Inflammatory macrophage treated with lipopolysaccharide for 4 hours (primary cell): ENCODE measurements around the gene BCAR3.

Experiments
- DNase-seq: peaks from one replicate; pipeline ENCODE4 v3.0.0-alpha.2; 2020

BCAR3 gene

GRCh38 chr1:93681101-93681988, at the start of gene BCAR3:
BCAR3 (minus strand) TSS chr1:93681837; CDS start chr1:93674930, 6,907 bp downstream.
- peak; percentile 76 for DNase-seq

- no peak for DNase-seq
These were observed 49.0 kb upstream of the BCAR3 start for GRCh38 chr1:93730621-93731020.

GRCh38 chr1:93729906-93730305, 48.3 kb upstream of the BCAR3 start:
- no peak for DNase-seq

GRCh38 chr1:93729502-93729901, 47.9 kb upstream of the BCAR3 start:
- DNase-seq, result no peak

- DNase-seq, result no peak
These were observed 47.0 kb upstream of the BCAR3 start for GRCh38 chr1:93728480-93729131.

- DNase-seq, result no peak
These were observed 42.2 kb upstream of the BCAR3 start for GRCh38 chr1:93723733-93724270.

- no peak for DNase-seq
These were observed 41.5 kb upstream of the BCAR3 start for GRCh38 chr1:93723110-93723509.

- DNase-seq, result no peak
These were observed 40.7 kb upstream of the BCAR3 start for GRCh38 chr1:93722081-93723031.

GRCh38 chr1:93720956-93721626, 39.5 kb upstream of the BCAR3 start:
- DNase-seq, result no peak

- DNase-seq, result no peak
These were observed 36.0 kb upstream of the BCAR3 start for GRCh38 chr1:93717640-93718039.

- DNase-seq, result peak; percentile 44
These were observed 35.3 kb upstream of the BCAR3 start for GRCh38 chr1:93716941-93717368.

- DNase-seq, result no peak
These were observed 34.5 kb upstream of the BCAR3 start for GRCh38 chr1:93716163-93716562.

- DNase-seq, result no peak
These were observed 34.0 kb upstream of the BCAR3 start for GRCh38 chr1:93715529-93716126.

- DNase-seq, result no peak
These were observed 32.7 kb upstream of the BCAR3 start for GRCh38 chr1:93714356-93714755.

- no peak for DNase-seq
These were observed 31.7 kb upstream of the BCAR3 start for GRCh38 chr1:93713341-93713740.

GRCh38 chr1:93712741-93713140, 31.1 kb upstream of the BCAR3 start:
- DNase-seq, result no peak

- peak; percentile 51 for DNase-seq
These were observed 29.1 kb upstream of the BCAR3 start for GRCh38 chr1:93710499-93711453.

- peak; percentile 45 for DNase-seq
These were observed 27.3 kb upstream of the BCAR3 start for GRCh38 chr1:93708734-93709481.

GRCh38 chr1:93707956-93708355, 26.3 kb upstream of the BCAR3 start:
- DNase-seq, result peak; percentile 78
